ENCODE results near the gene BIN2. TPM values are rescaled to one million over a fixed set of nuclear protein-coding genes. Genes with fewer than 3 reads are reported as not detected.

Gene BIN2
- total RNA-seq, 1 experiment from 2014 or later = not detected

DNA sequence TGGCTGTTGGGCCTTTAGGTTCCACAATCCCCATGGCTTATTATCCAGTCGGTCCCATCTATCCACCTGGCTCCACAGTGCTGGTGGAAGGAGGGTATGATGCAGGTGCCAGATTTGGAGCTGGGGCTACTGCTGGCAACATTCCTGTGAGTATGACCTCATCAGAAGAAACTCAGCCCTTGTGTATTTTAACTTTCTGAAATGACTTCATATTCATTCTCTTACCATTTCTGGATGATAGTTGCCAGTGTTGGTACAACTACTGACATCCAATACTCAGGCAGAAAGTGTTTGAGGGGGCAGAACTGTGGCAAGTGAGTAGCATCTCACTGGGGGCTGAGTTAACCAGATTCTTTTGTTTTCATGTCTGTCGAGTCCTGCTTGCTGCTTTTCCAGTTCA, 83.0 kb downstream of the BIN2 start:
- Mint-ChIP-seq H3K27me3 (ENCODE audit: low read depth) (no peaks in the 10 kb centered on the region), H3K4me1 (peaks cover 16% of the 10 kb centered on the region in 2 experiments), H3K4me3 (no peak overlapping the region), H3K9me3 (no peaks in the 10 kb centered on the region), H3K36me3 (ENCODE audit: insufficient read depth in 1 of 3, low read depth in 3 of 3) (peaks cover 31 to 52% (median 37%) of the 10 kb centered on the region in 3 experiments), H3K27ac (no peak overlapping the region; a peak in 1 of 7 replicates)
- WGBS (ENCODE audit: extremely low coverage, insufficient read length, low lambda C conversion rate) = no CpG with 5 or more reads among the region's 2 CpGs
- Histone ChIP-seq H3K4me2 (ENCODE audit: insufficient read depth, insufficient read length, low read length) (no peak overlapping the region), H2AK5ac (ENCODE audit: insufficient read length, low read length) (no peak overlapping the region), H2AFZ (ENCODE audit: low read length) (no peak overlapping the region), H4K20me1 (ENCODE audit: control insufficient read depth, insufficient read depth, insufficient read length) (no peaks in the 10 kb centered on the region), H3K23me2 (ENCODE audit: insufficient read length, low read depth, low read length, poor library complexity, severe bottlenecking) (peaks cover 4% of the 10 kb centered on the region), H3K23ac (ENCODE audit: insufficient read length, low read depth, low read length) (no peak overlapping the region), H3K4ac (ENCODE audit: low read depth, low read length) (no peak overlapping the region), H2BK20ac (ENCODE audit: low read depth, low read length, poor library complexity, severe bottlenecking) (no peak overlapping the region), H2BK120ac (ENCODE audit: low read depth, low read length, poor library complexity, severe bottlenecking) (no peak overlapping the region), H3T11ph (ENCODE audit: low read length) (no peak overlapping the region), H3K79me2 (ENCODE audit: insufficient read depth, low read length) (peaks cover 2% of the 10 kb centered on the region; the same call in 1 of the 2 replicates), H3K56ac (ENCODE audit: insufficient read length, low read depth, low read length) (no peak overlapping the region), H3K4me1 (ENCODE audit: insufficient read depth, low read length) (peaks cover 6% of the 10 kb centered on the region; the same call in 1 of the 2 replicates), H2BK12ac (ENCODE audit: insufficient read length, low read depth, low read length) (no peak overlapping the region), H3K14ac (ENCODE audit: insufficient read depth, low read length) (no peak overlapping the region), H4K8ac (replicated peaks; ENCODE audit: insufficient read length, low read depth, low read length) (no peak overlapping the region), H4K91ac (ENCODE audit: insufficient read length, low read depth, low read length) (no peak overlapping the region), H3K79me1 (ENCODE audit: insufficient read depth, low read depth, low read length, poor library complexity, severe bottlenecking) (no peaks in the 10 kb centered on the region), H3K9me3 (ENCODE audit: control insufficient read depth, low read depth, low read length) (no peaks in the 10 kb centered on the region), H3K27me3 (ENCODE audit: insufficient read depth, low read length) (no peaks in the 10 kb centered on the region), H4K5ac (ENCODE audit: insufficient read length, low read depth, low read length) (no peak overlapping the region), H2BK15ac (ENCODE audit: low read depth, low read length) (no peak overlapping the region), H2BK5ac (ENCODE audit: insufficient read length, low read length) (no peak overlapping the region), H3K27ac (ENCODE audit: insufficient read length, low read depth, low read length) (no peak overlapping the region), H3K9ac (ENCODE audit: extremely low read depth, insufficient read length, low read length) (no peak overlapping the region), H3K18ac (ENCODE audit: insufficient read length, low read depth, low read length) (no peak overlapping the region)
- no peak for DNase-seq
- no peak for TF ChIP-seq CTCF (conservative IDR thresholded peaks at IDR 0.05)
